Measurements from ENCODE around the gene NACAD.
A peak's percentile ranks its signal among the peaks of the same experiment; 100 is the strongest.
"Not testable (repeated sequence)": the region's sequence is repeated elsewhere in the genome, so short reads cannot be mapped to it uniquely, and the experiment has no call there.

NACAD gene

GRCh38 chr7:45053401-45053800 is 35.4 kb downstream of the NACAD start:
- no peak for DNase-seq

- no peak for DNase-seq
These were observed 36.8 kb downstream of the NACAD start for GRCh38 chr7:45052011-45052410.

- DNase-seq = no peak
These were observed 38.6 kb downstream of the NACAD start for GRCh38 chr7:45050198-45050597.

- no peak for DNase-seq
These were observed 40.0 kb downstream of the NACAD start for GRCh38 chr7:45048748-45049147.

- DNase-seq = no peak
These were observed 44.4 kb downstream of the NACAD start for GRCh38 chr7:45044338-45044737.

- no peak for DNase-seq
These were observed 49.7 kb downstream of the NACAD start for GRCh38 chr7:45039106-45039505.

GRCh38 chr7:45037876-45038275 is 50.9 kb downstream of the NACAD start:
- DNase-seq = no peak

GRCh38 chr7:45036796-45037195 is 52.0 kb downstream of the NACAD start:
- no peak for DNase-seq

GRCh38 chr7:45036317-45036716 is 52.5 kb downstream of the NACAD start:
- DNase-seq = no peak

GRCh38 chr7:45035893-45036292 is 52.9 kb downstream of the NACAD start:
- DNase-seq = no peak

GRCh38 chr7:45035371-45035770 is 53.4 kb downstream of the NACAD start:
- DNase-seq = no peak

GRCh38 chr7:45034710-45035109 is 54.1 kb downstream of the NACAD start:
- not testable (repeated sequence) for DNase-seq

GRCh38 chr7:45033931-45034290 is 54.9 kb downstream of the NACAD start:
- peak; percentile 22 for DNase-seq

- no peak for DNase-seq
These were observed 55.4 kb downstream of the NACAD start for GRCh38 chr7:45033261-45033930.

- no peak for DNase-seq
These were observed 56.3 kb downstream of the NACAD start for GRCh38 chr7:45032421-45032820.

- DNase-seq = no peak
These were observed 56.9 kb downstream of the NACAD start for GRCh38 chr7:45031829-45032228.
